SK-N-SH treated with all-trans-retinoic acid at 6 μM for 48 hours (cell line): ENCODE data around the gene RHOC.

ENCODE experiments used
- ESRRG ChIP-seq: fragments of 250-450 bp; sonication (Bioruptor Pico); IDR thresholded peaks from 2 replicates; pipeline ENCODE4 v1.6.1; 2021; ENCODE audit warnings: mild to moderate bottlenecking
- GLIS3 ChIP-seq: fragments of 250-450 bp; sonication (Bioruptor Pico); IDR thresholded peaks from 2 replicates; pipeline ENCODE4 v1.5.0; 2020; ENCODE audit warnings: mild to moderate bottlenecking, moderate library complexity
- ISL1 ChIP-seq: fragments of 250-450 bp; sonication (Bioruptor Pico); IDR thresholded peaks from 2 replicates; pipeline ENCODE4 v2.1.2; 2022; ENCODE audit warnings: mild to moderate bottlenecking, moderate library complexity
- ZFP3 ChIP-seq: fragments of 250-450 bp; sonication (Bioruptor Pico); IDR thresholded peaks from 2 replicates; pipeline ENCODE4 v1.5.0; 2020; ENCODE audit warnings: mild to moderate bottlenecking, moderate library complexity
- ZNF565 ChIP-seq: fragments of 450-650 bp; formaldehyde crosslinking; conservative IDR thresholded peaks from 2 replicates; pipeline ENCODE4 v1.5.0; 2020; ENCODE audit warnings: low read depth, mild to moderate bottlenecking, moderate library complexity
- TF ChIP-seq, protein P1 (sequence below): fragments of 250-450 bp; sonication (Bioruptor Pico); IDR thresholded peaks from 2 replicates; pipeline ENCODE4 v1.8.0; 2020; ENCODE audit warnings: mild to moderate bottlenecking, moderate library complexity, borderline replicate concordance
- TF ChIP-seq, protein P2 (sequence below): fragments of 250-450 bp; sonication (Bioruptor Pico); IDR thresholded peaks from 2 replicates; pipeline ENCODE4 v1.5.0; 2020; ENCODE audit warnings: mild to moderate bottlenecking, moderate library complexity

DNA sequence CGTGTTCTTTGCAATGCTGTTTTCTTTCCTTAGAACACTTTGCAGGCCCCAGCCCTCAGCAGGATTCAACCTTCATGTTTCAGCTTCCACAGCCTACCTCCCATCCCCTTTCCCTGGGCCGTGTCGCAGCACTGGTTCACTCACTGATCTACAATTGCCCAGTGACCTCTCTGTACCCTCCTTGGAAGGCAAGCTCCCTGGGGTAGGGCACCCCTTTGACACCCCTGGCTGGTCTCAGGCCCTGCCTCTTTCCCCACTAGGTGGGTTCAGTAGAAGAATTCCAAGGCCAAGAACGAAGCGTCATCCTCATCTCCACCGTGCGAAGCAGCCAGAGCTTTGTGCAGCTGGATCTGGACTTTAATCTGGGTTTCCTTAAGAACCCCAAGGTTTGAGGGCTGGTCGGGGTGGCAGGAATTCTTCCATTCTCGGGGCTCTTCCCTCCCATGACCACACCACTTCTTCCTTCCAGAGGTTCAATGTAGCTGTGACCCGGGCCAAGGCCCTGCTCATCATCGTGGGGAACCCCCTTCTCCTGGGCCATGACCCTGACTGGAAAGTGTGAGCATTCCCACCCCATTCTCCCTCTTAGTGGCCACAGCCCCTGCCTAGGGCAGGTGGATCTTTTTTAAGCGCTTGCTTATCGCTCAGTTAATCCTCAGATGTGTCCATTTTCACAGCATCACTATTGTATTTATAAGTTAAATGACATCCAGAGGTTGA is 7.3 kb downstream of the RHOC start:
- TF ChIP-seq ZFP3 (CRISPR knock-in tag), result no peak
- TF ChIP-seq, protein P1, sequence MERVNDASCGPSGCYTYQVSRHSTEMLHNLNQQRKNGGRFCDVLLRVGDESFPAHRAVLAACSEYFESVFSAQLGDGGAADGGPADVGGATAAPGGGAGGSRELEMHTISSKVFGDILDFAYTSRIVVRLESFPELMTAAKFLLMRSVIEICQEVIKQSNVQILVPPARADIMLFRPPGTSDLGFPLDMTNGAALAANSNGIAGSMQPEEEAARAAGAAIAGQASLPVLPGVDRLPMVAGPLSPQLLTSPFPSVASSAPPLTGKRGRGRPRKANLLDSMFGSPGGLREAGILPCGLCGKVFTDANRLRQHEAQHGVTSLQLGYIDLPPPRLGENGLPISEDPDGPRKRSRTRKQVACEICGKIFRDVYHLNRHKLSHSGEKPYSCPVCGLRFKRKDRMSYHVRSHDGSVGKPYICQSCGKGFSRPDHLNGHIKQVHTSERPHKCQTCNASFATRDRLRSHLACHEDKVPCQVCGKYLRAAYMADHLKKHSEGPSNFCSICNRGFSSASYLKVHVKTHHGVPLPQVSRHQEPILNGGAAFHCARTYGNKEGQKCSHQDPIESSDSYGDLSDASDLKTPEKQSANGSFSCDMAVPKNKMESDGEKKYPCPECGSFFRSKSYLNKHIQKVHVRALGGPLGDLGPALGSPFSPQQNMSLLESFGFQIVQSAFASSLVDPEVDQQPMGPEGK, result no peak
- TF ChIP-seq ISL1, result no peak
- no peak for TF ChIP-seq ZNF565 (CRISPR knock-in tag)
- no peak for TF ChIP-seq GLIS3
- no peak for TF ChIP-seq ESRRG (CRISPR knock-in tag)
- TF ChIP-seq, protein P2, sequence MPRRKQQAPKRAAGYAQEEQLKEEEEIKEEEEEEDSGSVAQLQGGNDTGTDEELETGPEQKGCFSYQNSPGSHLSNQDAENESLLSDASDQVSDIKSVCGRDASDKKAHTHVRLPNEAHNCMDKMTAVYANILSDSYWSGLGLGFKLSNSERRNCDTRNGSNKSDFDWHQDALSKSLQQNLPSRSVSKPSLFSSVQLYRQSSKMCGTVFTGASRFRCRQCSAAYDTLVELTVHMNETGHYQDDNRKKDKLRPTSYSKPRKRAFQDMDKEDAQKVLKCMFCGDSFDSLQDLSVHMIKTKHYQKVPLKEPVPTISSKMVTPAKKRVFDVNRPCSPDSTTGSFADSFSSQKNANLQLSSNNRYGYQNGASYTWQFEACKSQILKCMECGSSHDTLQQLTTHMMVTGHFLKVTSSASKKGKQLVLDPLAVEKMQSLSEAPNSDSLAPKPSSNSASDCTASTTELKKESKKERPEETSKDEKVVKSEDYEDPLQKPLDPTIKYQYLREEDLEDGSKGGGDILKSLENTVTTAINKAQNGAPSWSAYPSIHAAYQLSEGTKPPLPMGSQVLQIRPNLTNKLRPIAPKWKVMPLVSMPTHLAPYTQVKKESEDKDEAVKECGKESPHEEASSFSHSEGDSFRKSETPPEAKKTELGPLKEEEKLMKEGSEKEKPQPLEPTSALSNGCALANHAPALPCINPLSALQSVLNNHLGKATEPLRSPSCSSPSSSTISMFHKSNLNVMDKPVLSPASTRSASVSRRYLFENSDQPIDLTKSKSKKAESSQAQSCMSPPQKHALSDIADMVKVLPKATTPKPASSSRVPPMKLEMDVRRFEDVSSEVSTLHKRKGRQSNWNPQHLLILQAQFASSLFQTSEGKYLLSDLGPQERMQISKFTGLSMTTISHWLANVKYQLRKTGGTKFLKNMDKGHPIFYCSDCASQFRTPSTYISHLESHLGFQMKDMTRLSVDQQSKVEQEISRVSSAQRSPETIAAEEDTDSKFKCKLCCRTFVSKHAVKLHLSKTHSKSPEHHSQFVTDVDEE, result no peak
